ENCODE data around the gene SPRED3.

GRCh38 chr19:38401148-38401547, 12.7 kb downstream of the SPRED3 start:
- TF ChIP-seq TCF12 (IDR thresholded peaks at IDR 0.05; ENCODE audit: low read depth), result no peak
- no peak for TF ChIP-seq TAF1 (IDR thresholded peaks at IDR 0.05; ENCODE audit: low read depth)
- no peak for TF ChIP-seq EP300 (IDR thresholded peaks at IDR 0.05; ENCODE audit: borderline replicate concordance)
- no peak for TF ChIP-seq CREB1 (IDR thresholded peaks at IDR 0.05; ENCODE audit: low read depth)
- TF ChIP-seq RAD21 (IDR thresholded peaks at IDR 0.05; ENCODE audit: low read depth), result no peak

All from Ishikawa (cell line).